ENCODE measurements around the gene PLXNA2.

The PLXNA2 gene

GRCh38 chr1:208173749-208174148 is 70.4 kb downstream of the PLXNA2 start:
- no peak for TF ChIP-seq POLR2AphosphoS5 (IDR thresholded peaks at IDR 0.05; ENCODE audit: low read depth, low read length)
- TF ChIP-seq TAF1 (IDR thresholded peaks at IDR 0.05; ENCODE audit: borderline replicate concordance, insufficient read depth, low read length) = no peak
- TF ChIP-seq FOXP2 (optimal IDR thresholded peaks at IDR 0.05; ENCODE audit: borderline replicate concordance, extremely low read depth, extremely low read length, insufficient read depth) = no peak
- TF ChIP-seq SIN3A (IDR thresholded peaks at IDR 0.05; ENCODE audit: borderline replicate concordance, insufficient read depth, low read length) = no peak
- no peak for TF ChIP-seq REST (IDR thresholded peaks at IDR 0.05; ENCODE audit: insufficient read depth in 1 of 2, low read depth in 2 of 2, low read length in 2 of 2)

GRCh38 chr1:208172423-208173145 is 71.6 kb downstream of the PLXNA2 start:
- no peak for TF ChIP-seq TAF1 (IDR thresholded peaks at IDR 0.05; ENCODE audit: borderline replicate concordance, insufficient read depth, low read length)
- no peak for TF ChIP-seq SIN3A (IDR thresholded peaks at IDR 0.05; ENCODE audit: borderline replicate concordance, insufficient read depth, low read length)
- TF ChIP-seq REST (IDR thresholded peaks at IDR 0.05; ENCODE audit: insufficient read depth in 1 of 2, low read depth in 2 of 2, low read length in 2 of 2) = no peak
- TF ChIP-seq FOXP2 (optimal IDR thresholded peaks at IDR 0.05; ENCODE audit: borderline replicate concordance, extremely low read depth, extremely low read length, insufficient read depth) = no peak
- TF ChIP-seq POLR2AphosphoS5 (IDR thresholded peaks at IDR 0.05; ENCODE audit: low read depth, low read length) = no peak

GRCh38 chr1:208171616-208172422 is 72.4 kb downstream of the PLXNA2 start:
- TF ChIP-seq REST (IDR thresholded peaks at IDR 0.05; ENCODE audit: insufficient read depth in 1 of 2, low read depth in 2 of 2, low read length in 2 of 2) (no peak), SIN3A (IDR thresholded peaks at IDR 0.05; ENCODE audit: borderline replicate concordance, insufficient read depth, low read length) (no peak), POLR2AphosphoS5 (IDR thresholded peaks at IDR 0.05; ENCODE audit: low read depth, low read length) (no peak), TAF1 (IDR thresholded peaks at IDR 0.05; ENCODE audit: borderline replicate concordance, insufficient read depth, low read length) (no peak), FOXP2 (optimal IDR thresholded peaks at IDR 0.05; ENCODE audit: borderline replicate concordance, extremely low read depth, extremely low read length, insufficient read depth) (no peak)

- TF ChIP-seq SIN3A (IDR thresholded peaks at IDR 0.05; ENCODE audit: borderline replicate concordance, insufficient read depth, low read length) = no peak
- no peak for TF ChIP-seq FOXP2 (optimal IDR thresholded peaks at IDR 0.05; ENCODE audit: borderline replicate concordance, extremely low read depth, extremely low read length, insufficient read depth)
- TF ChIP-seq REST (IDR thresholded peaks at IDR 0.05; ENCODE audit: insufficient read depth in 1 of 2, low read depth in 2 of 2, low read length in 2 of 2) = no peak
- no peak for TF ChIP-seq POLR2AphosphoS5 (IDR thresholded peaks at IDR 0.05; ENCODE audit: low read depth, low read length)
- no peak for TF ChIP-seq TAF1 (IDR thresholded peaks at IDR 0.05; ENCODE audit: borderline replicate concordance, insufficient read depth, low read length)
Observed at GRCh38 chr1:208170252-208170651, 73.9 kb downstream of the PLXNA2 start.
